NCI-H526 (cell line): ENCODE data around the gene MYO1E.

ENCODE experiments used
- DNase-seq, 2 experiments: peaks; one replicate each; lab custom pipeline; 2025; lab: John Stamatoyannopoulos, UW

Gene MYO1E

DNA sequence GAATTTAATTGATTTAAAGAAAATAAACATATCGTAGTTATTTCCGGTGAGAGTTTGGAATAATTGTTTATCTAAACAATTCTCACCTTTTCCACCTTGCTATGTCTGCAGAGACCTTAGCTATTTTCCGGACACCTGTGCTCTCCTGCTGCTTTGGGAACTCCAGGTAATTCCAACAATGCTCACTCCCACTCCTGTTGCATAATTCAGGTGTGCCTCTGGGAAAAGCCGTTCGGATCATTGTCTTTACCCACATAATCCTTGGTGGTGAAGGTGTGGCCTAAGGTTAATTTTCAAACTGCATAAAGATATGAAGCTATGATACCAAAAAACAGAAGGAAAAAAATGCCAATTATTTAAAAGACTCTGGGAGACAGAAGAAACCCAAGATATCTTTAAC lies 106.6 kb downstream of the MYO1E start:
- DNase-seq, result no peak

DNA sequence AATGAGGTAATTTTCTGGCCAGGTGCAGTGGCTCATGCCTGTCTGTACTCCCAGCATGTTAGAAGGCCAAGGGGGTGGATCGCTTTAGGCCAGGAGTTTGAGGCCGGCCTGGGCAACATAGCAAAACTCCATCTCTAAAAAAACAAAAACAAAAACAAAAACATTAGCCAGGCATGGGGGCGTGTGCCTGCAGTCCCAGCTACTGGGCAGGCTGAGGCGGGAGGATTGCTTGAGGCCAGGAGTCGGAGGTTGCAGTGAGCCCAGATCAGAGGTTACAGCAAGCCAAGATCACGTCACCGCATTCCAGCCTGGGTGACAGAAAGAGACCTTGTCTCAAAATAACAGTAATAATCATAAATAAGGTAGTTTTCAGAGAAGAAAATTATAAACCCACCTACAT lies 110.4 kb downstream of the MYO1E start:
- no peak for DNase-seq

DNA sequence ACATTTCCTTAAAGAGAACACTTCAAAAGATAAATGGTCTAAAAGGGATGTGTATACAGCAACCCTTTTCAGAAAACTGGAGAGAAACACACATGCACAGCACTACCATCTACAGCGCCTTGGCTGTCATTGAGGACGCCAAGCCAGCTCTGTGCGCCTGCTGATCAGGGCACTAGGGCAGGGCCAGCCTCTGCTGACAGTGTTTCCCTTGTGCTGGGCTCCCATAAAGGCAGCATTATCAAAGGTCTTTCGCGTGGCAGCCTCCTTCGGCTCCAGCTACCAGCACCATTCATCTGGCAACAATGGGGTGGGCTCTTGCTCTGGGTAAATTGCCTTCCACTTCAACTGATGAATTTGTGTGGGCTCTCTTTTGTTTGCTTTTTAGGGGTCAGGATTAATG lies 112.6 kb downstream of the MYO1E start:
- DNase-seq, result peak in 1 of 2 experiments; percentile 13

DNA sequence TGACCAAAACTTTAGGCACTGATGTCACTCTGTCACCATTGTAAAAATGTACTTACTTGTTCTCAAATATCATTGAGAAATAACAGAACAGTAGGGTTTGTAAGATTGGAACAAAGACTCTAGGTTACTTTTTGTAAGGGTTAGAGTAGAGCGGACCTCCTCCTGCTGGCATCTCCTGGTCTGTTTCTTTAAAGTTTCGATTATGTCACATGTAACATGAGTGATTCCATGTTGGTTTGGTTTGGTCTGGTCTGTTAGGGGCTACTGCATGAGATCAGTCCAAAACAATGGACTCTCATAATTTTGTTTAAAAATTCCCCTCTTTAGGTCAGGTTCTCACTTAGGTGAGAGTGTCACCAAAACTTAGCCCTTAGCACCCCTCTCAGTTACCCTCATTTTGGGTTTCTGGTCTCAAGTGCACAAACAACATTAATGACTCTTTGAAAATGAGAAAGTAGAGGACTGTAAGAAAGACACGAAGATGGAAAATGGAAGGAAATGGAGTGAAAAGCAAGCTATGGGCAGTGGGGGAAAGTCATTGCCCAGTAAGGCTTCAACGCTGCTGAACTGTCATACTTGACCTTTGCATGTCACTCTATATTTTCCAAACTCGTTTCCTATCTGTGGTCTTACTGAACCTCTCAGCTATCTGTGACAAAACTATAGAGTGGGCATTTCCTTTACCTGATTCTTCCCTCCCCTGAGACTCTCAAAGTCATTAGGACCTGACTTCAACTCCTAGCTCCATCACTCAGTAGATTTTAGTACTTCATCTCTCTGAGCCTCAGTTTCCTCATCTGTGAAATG lies 113.3 kb downstream of the MYO1E start:
- no peak for DNase-seq

DNA sequence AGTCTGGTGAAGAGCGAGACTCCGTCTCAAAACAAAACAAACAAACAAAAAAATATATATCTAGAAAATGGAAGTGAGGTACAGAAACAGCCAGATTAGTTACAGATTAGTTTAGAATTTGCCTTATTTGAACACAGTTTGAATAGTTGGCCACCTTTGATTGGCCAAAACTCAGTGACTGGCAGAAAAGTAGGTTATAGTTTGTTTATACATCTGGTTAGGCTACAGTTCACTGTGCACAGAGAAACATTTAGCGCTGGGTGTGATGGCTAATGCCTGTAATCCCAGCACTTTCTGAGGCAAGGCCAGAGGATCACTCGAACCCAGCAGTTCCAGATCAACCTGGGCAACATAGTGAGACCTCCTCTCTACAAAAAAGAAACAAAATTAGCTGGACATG lies 114.4 kb downstream of the MYO1E start:
- DNase-seq, result no peak

DNA sequence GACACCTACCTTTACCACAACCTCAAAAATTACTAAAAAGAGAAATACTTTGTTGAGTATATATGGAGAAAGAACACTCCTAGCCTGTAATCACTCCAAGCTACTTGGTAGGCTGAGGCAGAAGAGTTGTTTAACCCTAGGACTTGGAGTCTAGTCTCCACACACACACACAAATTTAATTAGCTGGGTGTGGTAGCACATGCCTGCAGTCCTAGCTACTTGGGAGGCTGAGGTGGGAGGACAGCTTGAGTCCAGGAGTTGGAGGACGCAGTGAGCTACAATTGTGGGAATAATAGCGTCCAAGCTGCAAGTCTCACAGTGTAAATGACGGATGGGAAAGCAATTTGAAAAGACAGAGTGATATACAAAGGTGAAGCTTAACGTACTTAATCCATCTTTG lies 115.5 kb downstream of the MYO1E start:
- DNase-seq, result no peak

DNA sequence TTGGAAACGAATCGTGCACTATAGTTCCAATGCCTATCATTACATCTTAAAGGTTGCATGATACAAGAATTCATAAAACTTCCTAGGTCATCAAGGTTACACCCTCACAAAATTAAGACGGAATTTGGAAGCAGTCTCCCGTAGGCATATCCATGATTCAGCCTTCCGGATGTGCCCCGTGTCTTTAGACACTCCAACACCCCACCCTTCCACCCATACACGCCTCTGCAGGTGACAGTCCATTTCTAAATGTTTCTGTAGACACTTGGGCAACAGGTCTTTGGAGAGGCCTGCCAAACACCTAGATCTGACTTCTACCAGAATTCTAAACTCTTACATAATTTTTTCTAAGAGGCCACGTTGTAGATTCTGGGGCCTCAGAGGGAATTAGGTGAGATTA lies 116.2 kb downstream of the MYO1E start:
- DNase-seq, result no peak

DNA sequence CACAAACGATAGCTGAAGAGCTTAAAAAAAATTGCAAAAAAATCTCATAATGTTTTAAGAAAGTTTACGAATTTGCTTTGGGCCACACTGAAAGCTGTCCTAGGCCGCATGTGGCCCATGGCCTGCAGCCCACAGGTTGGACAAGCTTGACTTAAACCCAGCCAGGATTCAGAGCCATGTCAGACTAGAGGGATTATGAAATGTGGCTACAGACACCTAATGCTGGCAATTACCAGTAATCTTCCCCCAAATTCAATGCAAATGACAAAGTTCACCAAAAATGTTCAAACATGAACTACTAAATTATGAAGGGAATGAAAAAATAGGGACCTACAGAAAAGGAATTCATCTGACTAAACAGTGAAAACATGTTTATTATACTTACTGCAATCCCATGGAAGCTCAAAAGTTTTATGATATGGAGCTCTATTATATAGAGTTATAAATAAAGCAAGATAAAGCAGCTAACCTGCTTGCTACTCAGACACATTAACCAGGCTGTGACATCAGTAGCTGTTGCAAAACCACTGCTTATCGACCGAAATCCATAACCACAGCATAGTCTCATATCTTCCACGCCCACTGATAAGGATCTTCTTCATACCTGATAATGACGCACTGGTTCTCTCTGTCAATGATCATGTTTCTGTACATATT lies 116.9 kb downstream of the MYO1E start:
- DNase-seq, result no peak

DNA sequence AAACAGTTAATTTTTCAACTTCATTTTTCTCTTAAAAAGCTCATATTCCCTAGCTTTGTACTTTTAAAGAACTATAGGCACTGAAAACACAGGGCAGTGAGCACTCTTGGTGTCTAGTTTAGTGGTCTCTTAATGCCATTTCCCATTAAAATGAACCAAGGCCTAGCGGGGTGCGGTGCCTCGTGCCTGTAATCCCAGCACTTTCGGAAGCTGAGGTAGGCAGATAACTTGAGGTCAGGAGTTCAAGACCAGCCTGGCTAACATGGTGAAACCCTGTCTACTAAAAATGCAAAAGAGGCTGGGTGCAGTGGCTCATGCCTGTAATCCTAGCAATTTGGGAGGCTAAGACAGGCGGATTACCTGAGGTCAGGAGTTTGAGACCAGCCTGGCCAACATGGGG lies 120.5 kb downstream of the MYO1E start:
- peak in 1 of 2 experiments; percentile 5 for DNase-seq

DNA sequence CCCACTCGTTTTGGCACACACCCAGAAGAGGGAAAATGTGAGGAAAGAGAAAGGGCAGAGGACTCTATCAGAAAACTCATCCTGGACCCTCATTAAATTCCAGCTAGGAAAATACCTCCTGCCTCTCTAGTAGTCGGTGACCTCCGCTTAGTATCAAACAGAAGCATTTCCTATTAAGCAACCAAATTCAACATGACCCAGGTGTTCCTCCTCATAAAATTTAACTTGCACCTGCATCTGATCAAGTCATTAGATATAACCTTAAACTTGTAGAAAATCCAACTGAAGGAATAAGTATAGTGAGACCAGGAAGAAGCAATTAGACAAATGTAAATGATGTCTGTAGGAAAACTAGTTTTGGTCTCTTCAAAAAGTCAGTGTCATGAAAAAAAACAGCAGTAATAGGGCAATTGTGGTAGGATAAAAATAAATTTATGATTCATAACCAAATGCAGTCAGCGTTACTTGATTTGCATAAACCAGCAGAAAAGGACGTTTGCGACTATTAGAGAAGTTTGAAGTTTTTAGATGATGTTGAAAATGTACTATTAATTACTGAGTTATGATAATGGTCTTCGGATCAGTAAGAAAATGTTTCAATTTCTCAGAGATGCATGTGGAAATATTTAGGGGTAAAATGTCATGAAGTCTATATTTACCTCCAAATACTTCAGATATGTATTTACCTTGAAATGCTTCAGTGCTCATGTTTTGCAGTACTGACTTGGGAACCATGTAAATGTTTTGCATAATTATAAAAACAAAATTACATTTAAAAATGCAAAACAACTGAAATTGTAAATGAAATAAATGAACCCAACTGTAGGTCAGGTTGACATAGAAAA lies 121.4 kb downstream of the MYO1E start:
- DNase-seq, result peak; percentile 60 to 80

DNA sequence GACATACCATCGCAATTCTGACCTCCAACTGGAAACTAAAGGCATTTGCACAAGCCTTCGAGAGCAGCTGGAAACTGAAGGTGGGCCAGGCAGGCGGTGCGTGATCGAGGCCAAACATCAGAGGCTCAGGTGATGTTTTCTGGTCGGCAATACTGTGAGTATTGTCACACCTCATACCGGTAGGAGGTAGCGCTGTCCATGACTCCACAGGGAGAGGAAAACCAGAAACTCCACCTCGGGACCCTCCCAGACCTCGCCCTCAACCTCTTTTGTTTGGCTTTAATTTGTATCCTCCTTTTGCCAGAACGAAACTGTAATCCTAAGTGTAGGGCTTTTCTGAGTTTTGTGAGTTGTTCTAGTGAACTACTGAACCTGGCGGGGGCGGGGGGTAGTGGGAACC lies 122.4 kb downstream of the MYO1E start:
- DNase-seq, result peak in 1 of 2 experiments; percentile 14

DNA sequence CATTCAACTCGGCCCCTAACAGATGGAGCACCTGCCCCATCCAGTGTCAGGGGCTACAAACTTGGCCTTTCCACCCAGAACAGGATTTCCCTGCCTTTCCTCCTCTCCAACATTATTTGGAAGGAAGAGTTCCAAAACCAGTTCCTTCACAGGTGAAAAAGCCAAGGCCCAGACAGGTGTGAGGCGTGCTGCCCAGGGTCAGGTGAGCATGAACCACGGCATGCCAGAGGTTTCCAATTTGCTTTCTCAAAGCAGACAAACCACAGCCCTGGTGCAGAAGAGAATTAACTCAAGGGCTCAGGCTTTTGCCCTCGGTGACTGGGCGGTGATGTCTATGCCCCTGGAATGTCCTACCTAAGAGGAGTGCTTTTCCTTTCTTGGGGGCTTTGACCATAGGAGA lies 122.9 kb downstream of the MYO1E start:
- DNase-seq, result peak in 1 of 2 experiments; percentile 24

DNA sequence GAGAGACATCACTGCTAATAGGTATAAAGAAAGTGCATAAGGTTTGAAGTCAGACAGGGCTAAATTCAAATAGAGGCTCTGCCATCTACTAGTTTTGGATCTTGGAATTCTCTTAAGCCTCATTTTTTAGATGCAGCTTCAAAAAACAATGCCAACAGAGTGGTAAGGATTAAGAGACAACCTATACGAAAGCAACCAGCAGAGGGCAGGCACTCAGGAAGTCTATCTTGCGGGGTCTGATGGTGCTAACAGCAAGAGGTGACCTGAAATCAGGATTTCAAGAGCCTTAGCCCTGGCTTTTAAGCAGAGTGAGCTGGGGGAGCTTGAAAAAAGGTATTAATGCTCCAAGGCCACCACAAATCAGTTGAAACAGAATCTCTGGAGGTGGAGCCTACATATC lies 125.3 kb downstream of the MYO1E start:
- peak; percentile 67 to 80 for DNase-seq

DNA sequence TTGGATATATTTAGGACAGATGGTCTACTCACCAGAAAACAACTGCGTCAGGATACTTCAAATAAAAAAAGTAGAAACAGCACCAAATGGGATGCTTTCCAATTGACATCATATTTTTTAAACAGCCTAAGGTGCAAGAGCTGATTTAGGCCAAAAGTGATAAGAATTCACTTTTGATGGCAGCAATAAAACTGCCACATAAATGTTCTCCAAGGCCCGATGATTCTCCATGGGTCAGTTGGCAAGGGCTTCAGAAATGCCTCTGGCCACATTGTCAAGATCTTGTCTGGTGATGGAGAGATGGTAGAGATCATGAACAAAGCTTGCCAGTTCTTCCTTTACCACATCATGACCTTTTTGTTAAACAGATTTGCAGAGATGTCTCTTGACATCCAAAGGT lies 127.1 kb downstream of the MYO1E start:
- no peak for DNase-seq

DNA sequence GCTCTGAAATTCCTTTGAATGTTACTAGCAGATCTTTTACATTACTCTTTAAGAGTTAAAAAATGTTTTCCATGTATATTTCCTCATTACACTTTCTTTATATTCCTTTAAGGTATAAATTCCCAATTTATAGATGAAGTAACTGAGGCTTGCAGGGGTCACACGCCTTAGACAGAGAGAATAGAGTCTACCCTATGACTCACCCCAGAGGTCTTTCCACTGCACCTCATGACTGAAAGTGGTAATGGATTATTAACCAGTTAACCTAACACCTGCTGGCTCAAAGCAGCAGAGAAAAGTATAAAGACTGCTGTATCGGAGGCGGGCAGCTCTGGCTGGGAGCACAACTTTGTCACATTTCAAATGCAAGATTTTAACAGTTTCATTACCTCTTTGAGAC lies 128.3 kb downstream of the MYO1E start:
- DNase-seq, result no peak

DNA sequence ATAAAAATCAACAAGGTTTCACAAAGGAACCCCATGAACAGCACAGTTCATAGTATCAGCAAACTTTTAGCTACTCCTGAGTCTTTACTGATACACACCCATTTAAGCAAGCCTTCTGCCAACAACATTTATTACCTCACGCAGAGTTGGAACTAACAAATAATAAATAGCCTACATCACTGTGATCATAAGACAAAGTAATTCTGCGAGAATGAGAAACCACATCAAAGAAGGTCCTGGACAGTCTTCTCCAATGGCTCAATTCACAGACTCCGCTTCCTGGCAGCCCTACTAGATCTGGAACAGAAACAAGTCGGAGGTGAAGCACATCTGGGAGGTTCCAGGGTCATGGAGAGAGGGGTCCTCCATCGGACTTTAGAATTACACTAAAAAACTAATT lies 129.0 kb downstream of the MYO1E start:
- DNase-seq, result no peak

DNA sequence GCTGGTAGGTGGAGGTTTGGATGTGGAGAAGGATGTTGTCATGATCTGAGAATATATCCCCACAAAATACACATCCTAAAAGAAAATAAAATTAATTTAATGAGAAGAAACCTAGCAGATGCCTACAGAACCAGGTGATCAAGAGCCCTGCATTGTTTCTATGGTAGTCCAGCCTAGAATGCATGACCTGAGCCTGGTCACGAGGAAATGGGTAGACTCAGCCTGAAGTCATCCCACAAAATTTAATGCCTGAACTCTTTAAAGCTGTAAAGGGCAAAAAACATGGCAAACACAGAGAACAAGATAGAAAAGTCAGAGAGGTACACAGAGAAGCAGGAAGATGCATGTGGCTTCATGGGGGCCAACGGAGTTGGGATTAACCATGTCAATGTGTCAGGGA lies 130.0 kb downstream of the MYO1E start:
- DNase-seq, result no peak

DNA sequence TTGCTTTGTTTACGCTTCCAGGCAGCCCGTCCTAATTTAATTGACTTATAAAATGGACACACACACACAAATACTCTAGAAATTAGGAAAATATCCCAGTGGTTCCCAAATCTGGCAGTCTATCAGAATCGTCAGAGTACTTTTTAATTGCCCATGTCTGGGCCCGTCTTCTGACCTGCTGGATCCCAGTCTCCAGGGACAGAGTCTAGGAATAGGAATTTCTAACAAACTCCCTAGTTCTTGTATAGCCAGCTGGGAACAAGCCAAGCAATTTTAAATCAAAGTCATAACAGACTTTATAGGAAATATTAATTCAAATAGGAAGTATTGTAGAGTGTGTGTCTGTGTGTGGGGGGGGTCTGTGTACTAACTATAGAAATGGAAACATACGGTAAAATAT lies 132.6 kb downstream of the MYO1E start:
- no peak for DNase-seq

DNA sequence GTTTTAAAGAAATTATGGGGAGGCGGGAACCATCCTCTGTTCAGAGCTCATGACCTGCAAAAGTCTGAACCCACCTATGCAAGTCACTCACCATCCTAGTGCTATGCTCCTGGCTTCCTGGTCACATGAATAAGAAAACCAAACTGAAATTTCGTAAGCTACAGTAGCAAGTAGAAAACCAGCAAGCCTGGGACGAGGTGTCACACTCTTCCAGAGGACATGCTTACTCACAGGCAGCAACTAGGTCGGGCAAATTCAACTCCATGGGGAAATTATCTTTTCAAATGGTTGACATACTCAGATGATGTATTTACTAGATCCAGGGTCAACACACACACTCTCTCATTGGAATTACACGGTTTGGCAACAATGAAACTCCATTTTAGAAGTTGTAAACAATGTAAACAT lies 134.7 kb downstream of the MYO1E start:
- no peak for DNase-seq

DNA sequence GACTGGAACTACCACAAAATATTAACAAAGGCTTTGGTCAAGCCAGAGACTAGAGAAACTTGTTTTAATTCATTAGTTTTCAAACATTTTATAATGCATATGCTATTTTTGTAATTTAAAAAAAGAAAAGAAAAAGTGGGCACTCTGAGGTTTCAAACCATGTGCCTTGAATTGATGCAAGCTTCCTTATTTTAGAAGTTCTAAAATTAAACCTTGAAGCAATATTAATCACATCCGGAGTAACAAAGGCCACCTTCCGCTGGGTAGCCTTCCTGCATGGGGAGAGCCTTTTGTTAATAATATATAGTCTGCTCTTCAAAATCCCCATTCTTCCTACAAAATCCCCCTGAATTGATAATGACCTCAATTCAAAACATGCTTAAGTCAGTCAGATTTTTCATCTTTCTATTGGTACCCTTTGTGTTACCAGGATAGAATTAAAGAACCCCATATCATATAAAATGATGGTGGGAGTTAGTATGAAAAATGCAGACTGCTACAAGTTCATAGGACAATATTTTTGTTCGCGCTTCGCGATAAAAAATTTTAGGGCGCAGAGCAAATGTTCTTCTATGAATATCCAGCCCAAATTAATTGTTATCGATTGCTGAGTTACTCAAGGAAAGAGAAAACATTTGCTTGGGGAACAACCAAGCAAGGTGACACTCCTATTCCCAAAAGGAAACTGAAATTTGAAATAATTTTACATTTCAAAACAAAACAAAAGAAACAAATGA lies 135.4 kb downstream of the MYO1E start:
- DNase-seq, result no peak

DNA sequence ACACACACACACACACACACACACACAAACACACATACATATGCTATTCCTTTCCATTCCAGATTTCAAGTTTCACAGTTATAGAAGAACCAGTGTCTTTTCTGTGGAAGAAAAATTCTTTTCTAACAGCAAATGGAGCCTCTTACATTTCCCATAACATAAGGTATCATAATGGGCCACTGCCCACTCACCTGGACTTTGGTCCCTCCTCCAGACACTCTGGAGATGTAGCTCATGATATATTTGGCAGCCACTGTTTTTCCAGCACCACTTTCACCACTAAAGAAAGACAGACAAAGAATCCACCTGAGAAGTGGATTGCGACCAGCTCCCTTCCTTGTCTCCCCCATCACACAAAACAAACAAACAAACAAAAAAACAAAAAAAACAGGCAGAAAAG lies 136.3 kb downstream of the MYO1E start:
- DNase-seq, result no peak

DNA sequence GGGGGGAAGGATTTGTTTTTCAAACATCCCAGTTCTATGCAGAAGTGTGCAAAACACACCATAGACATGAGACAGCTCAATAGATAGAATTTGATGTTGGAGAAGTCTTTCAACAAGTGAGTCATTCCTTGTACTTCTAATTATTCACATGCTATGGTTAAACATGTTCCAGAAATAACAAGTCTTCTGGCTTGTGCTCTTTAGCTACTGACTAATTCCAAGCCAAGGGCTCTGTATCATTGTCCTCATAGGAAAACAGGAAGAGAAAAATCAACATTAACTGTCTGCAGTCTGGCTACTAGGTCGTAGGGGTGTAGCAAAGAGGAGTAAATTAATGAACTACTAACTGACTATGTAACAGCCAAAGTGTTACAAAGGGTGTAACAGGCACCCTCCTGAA lies 140.2 kb downstream of the MYO1E start:
- DNase-seq, result no peak
